Amygdala (tissue), 56 donors: ENCODE results near the gene EXOC1.
A peak's percentile ranks its signal among the peaks of the same experiment; 100 is the strongest.

ENCODE experiments used
- DNase-seq, 56 donors: peaks; one replicate each; lab custom pipeline; 2025; lab: John Stamatoyannopoulos, UW

Gene EXOC1

DNA sequence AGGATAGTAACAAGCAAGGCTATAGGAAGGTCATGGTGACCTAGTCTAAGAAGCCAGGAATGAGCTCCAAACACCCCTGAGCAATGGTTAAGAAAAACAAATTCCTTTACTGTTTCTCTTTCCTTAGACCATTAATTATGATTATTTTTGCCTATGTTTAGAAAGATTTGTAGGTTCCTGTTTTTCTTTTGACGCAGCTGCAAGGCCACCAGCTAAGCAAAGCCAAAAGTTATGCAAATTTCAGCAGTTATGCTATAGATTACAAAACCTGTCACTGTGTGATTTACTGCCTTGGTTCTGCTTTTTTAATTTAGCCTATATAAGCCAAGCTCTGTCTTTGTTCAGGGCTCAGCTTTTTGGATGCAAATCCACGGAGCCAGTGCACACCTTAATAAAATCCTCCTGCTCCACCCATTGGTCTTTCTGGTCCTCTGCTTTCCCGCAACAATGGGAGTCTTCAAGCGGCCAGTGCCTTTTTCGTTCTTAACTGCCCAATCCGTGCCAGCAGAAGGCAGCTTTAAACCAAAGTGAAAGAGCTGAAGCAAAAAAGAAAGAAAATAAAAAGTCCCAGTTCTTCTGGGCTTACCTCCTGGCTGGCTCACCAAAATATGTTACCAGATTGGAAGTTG is 93.9 kb downstream of the EXOC1 start:
- peak in 1 of 56 donors; percentile 0 for DNase-seq

GRCh38 chr4:55947912-55948725 is 94.7 kb downstream of the EXOC1 start:
- DNase-seq: peak in 1 of 56 donors; percentile 0

GRCh38 chr4:55948726-55949481 is 95.5 kb downstream of the EXOC1 start, which contains the start of gene CEP135:
Gene CEP135, plus strand, starts transcription at chr4:55948945. Its CDS starts 3,186 bp downstream, at chr4:55952131.
- peak; percentile 12 to 94 (median 86) for DNase-seq

DNA sequence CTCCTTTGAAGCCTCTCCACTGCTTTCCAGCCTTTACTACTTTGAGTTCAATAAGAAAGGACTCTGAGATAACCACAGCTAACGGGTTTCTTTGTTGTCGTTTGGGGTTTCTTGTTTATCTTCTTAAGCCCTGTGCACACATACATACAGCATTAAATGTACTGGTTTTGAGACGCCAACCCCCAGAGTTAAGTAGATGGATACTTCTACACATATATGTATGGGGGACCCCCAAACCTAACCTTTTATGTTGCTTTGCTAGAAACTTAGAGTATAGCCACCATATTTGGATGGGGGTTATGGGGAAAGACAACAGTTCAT is 96.0 kb downstream of the EXOC1 start:
- DNase-seq: no peak

DNA sequence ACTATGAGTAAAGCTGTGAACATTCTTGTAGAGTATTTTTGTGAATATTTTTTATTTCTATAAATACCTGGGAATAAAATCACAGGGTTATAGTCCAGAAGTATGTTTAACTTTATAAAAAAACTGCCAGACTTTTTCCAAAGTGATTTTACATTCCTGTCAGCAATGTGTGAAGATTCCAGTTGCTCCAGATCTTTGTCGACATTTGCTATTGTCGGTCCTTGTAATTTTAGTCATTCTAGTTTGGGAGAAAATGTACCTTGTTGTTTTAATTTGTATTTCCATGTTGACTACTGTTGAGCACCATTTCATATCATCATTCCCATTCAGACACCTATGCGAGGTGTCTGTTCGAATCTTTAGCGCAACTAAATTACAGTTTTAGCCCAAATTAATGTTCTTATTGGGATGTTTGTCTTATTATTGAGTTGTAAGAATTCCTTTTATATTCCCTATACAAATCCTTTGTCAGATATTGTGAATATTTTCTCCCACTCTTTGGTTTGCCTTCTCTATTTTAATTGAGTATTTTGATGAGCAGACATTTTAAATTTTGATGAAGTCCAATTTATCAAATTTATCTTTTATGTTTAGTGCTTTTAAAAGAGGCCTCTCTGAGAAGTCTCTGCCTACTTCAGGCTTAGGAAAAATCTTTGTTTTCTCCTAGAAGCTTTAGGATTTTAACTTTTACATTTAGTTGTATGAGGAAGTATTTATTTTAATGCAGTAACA is 97.9 kb downstream of the EXOC1 start:
- DNase-seq: no peak
